NB4 (cell line): ENCODE measurements around the gene ABCA10.
"Not testable (repeated sequence)": the region's sequence is repeated elsewhere in the genome, so short reads cannot be mapped to it uniquely, and the experiment has no call there.

Source experiments
- DNase-seq: peaks from one replicate; pipeline ENCODE4 v3.0.0; 2010; ENCODE audit warnings: low read depth
- H3K4me3 ChIP-seq: one replicate; pipeline ENCODE4 v1.5.1; 2011; ENCODE audit warnings: mild to moderate bottlenecking, low read depth, low read length, moderate library complexity
- CTCF ChIP-seq: IDR thresholded peaks from one replicate; pipeline ENCODE4 v1.5.1; 2012; ENCODE audit warnings: low read depth, low read length
- MAX ChIP-seq: IDR thresholded peaks from 2 replicates; pipeline ENCODE4 v1.6.1; 2011; ENCODE audit warnings: low read depth, low read length
- MYC ChIP-seq: IDR thresholded peaks from 2 replicates; pipeline ENCODE4 v1.6.1; 2011; ENCODE audit warnings: low read depth, low read length
- POLR2A ChIP-seq: IDR thresholded peaks from 2 replicates; pipeline ENCODE4 v1.6.1; 2011; ENCODE audit warnings: mild to moderate bottlenecking; ENCODE audit not compliant: insufficient read length; ENCODE audit errors: extremely low read depth

ABCA10 gene

GRCh38 chr17:69208640-69209039 is 20.0 kb downstream of the ABCA10 start:
- no peak for TF ChIP-seq MYC
- no peak for TF ChIP-seq MAX
- no peak for TF ChIP-seq CTCF
- TF ChIP-seq POLR2A = no peak
- no peak for DNase-seq
- H3K4me3 ChIP-seq = no peak overlapping the region

GRCh38 chr17:69207151-69207550 is 21.5 kb downstream of the ABCA10 start:
- no peak for TF ChIP-seq CTCF
- TF ChIP-seq MAX = no peak
- TF ChIP-seq POLR2A = no peak
- no peak for TF ChIP-seq MYC
- DNase-seq = no peak
- H3K4me3 ChIP-seq = no peak overlapping the region

GRCh38 chr17:69198238-69198637 is 30.4 kb downstream of the ABCA10 start:
- TF ChIP-seq POLR2A = no peak
- no peak for DNase-seq
- no peak overlapping the region for H3K4me3 ChIP-seq

- not testable (repeated sequence) for DNase-seq
Measured at GRCh38 chr17:69196105-69196653, 32.4 kb downstream of the ABCA10 start.

GRCh38 chr17:69192754-69193153 is 35.9 kb downstream of the ABCA10 start:
- no peak for TF ChIP-seq POLR2A
- no peak for TF ChIP-seq MYC
- TF ChIP-seq CTCF = no peak
- TF ChIP-seq MAX = no peak
- no peak for DNase-seq
- H3K4me3 ChIP-seq = no peak overlapping the region

More at GRCh38 chr17:69196105-69196653, 32.4 kb downstream of the ABCA10 start:
- not testable (repeated sequence) for H3K4me3 ChIP-seq

- no peak overlapping the region for H3K4me3 ChIP-seq
- TF ChIP-seq POLR2A (no peak), MYC (no peak), CTCF (no peak), MAX (no peak)
- no peak for DNase-seq
Measured at GRCh38 chr17:69188796-69189195, 39.8 kb downstream of the ABCA10 start.

GRCh38 chr17:69188064-69188463 is 40.6 kb downstream of the ABCA10 start:
- no peak overlapping the region for H3K4me3 ChIP-seq
- no peak for TF ChIP-seq MYC
- TF ChIP-seq POLR2A = no peak
- no peak for TF ChIP-seq MAX
- TF ChIP-seq CTCF = no peak
- no peak for DNase-seq
